Measurements from ENCODE around the gene SELENON. TPM values are rescaled to one million over a fixed set of nuclear protein-coding genes. Genes with fewer than 3 reads are reported as not detected.

The SELENON gene
- total RNA-seq, 1 experiment from 2014 or later, result 90.9 TPM

GRCh38 chr1:25771221-25772114, 28.5 kb upstream of the SELENON start:
- H4K20me1 ChIP-seq (ENCODE audit: control insufficient read depth, insufficient read depth, insufficient read length), result no peaks in the 10 kb centered on the region
- H3K9ac ChIP-seq (ENCODE audit: extremely low read depth, insufficient read length, low read length), result no peak overlapping the region
- H3K27ac ChIP-seq (ENCODE audit: insufficient read length, low read depth, low read length), result no peak overlapping the region
- H2BK120ac ChIP-seq (ENCODE audit: low read depth, low read length, poor library complexity, severe bottlenecking), result no peak overlapping the region
- TF ChIP-seq, protein P1, sequence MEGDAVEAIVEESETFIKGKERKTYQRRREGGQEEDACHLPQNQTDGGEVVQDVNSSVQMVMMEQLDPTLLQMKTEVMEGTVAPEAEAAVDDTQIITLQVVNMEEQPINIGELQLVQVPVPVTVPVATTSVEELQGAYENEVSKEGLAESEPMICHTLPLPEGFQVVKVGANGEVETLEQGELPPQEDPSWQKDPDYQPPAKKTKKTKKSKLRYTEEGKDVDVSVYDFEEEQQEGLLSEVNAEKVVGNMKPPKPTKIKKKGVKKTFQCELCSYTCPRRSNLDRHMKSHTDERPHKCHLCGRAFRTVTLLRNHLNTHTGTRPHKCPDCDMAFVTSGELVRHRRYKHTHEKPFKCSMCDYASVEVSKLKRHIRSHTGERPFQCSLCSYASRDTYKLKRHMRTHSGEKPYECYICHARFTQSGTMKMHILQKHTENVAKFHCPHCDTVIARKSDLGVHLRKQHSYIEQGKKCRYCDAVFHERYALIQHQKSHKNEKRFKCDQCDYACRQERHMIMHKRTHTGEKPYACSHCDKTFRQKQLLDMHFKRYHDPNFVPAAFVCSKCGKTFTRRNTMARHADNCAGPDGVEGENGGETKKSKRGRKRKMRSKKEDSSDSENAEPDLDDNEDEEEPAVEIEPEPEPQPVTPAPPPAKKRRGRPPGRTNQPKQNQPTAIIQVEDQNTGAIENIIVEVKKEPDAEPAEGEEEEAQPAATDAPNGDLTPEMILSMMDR (conservative IDR thresholded peaks at IDR 0.05), result no peak
- Mint-ChIP-seq H3K4me1 (peaks cover 32 to 35% of the 10 kb centered on the region in 2 experiments), H3K27me3 (ENCODE audit: low read depth) (no peaks in the 10 kb centered on the region), H3K27ac (peak overlapping the region in 1 of 3 experiments; percentile 17; a peak in 2 of 7 replicates), H3K4me3 (no peak overlapping the region), H3K36me3 (ENCODE audit: insufficient read depth in 1 of 3, low read depth in 3 of 3) (peaks cover 0 to 2% (median 0%) of the 10 kb centered on the region in 3 experiments; a peak in 2 of 7 replicates), H3K9me3 (no peaks in the 10 kb centered on the region)
- no peak overlapping the region for H2BK15ac ChIP-seq (ENCODE audit: low read depth, low read length)
- no peak overlapping the region for H3K4me2 ChIP-seq (ENCODE audit: insufficient read depth, insufficient read length, low read length)
- H3K18ac ChIP-seq (ENCODE audit: insufficient read length, low read depth, low read length), result no peak overlapping the region
- no peak overlapping the region for H2AFZ ChIP-seq (ENCODE audit: low read length)
- H3K79me2 ChIP-seq (ENCODE audit: insufficient read depth, low read length), result no peaks in the 10 kb centered on the region
- peak; percentile 54 for DNase-seq
- H3K23ac ChIP-seq (ENCODE audit: insufficient read length, low read depth, low read length), result no peak overlapping the region
- H3T11ph ChIP-seq (ENCODE audit: low read length), result no peak overlapping the region
- H3K23me2 ChIP-seq (ENCODE audit: insufficient read length, low read depth, low read length, poor library complexity, severe bottlenecking), result no peaks in the 10 kb centered on the region
- no peaks in the 10 kb centered on the region for H3K79me1 ChIP-seq (ENCODE audit: insufficient read depth, low read depth, low read length, poor library complexity, severe bottlenecking)
- H2BK12ac ChIP-seq (ENCODE audit: insufficient read length, low read depth, low read length), result no peak overlapping the region
- no peak overlapping the region for H3K56ac ChIP-seq (ENCODE audit: insufficient read length, low read depth, low read length)
- no CpG with 5 or more reads among the region's 34 CpGs for WGBS (ENCODE audit: extremely low coverage, insufficient read length, low lambda C conversion rate)
- no peaks in the 10 kb centered on the region for H3K27me3 ChIP-seq (ENCODE audit: insufficient read depth, low read length)
- no peak overlapping the region for H4K5ac ChIP-seq (ENCODE audit: insufficient read length, low read depth, low read length)
- no peaks in the 10 kb centered on the region for H3K4me1 ChIP-seq (ENCODE audit: insufficient read depth, low read length)
- no peak overlapping the region for H2BK20ac ChIP-seq (ENCODE audit: low read depth, low read length, poor library complexity, severe bottlenecking)
- H3K9me3 ChIP-seq (ENCODE audit: control insufficient read depth, low read depth, low read length), result no peaks in the 10 kb centered on the region
- H2AK5ac ChIP-seq (ENCODE audit: insufficient read length, low read length), result no peak overlapping the region
- H2BK5ac ChIP-seq (ENCODE audit: insufficient read length, low read length), result no peak overlapping the region
- H3K14ac ChIP-seq (ENCODE audit: insufficient read depth, low read length), result 0 out of 2 replicates have a peak overlapping the region, but pooled peaks have one; percentile 72
- H4K91ac ChIP-seq (ENCODE audit: insufficient read length, low read depth, low read length), result no peak overlapping the region
- H3K4ac ChIP-seq (ENCODE audit: low read depth, low read length), result no peak overlapping the region
- no peak overlapping the region for H4K8ac ChIP-seq (replicated peaks; ENCODE audit: insufficient read length, low read depth, low read length)

Data from H9 (cell line).